Measurements from ENCODE around the gene MATR3.
A peak's percentile ranks its signal among the peaks of the same experiment; 100 is the strongest.

MATR3 gene

DNA sequence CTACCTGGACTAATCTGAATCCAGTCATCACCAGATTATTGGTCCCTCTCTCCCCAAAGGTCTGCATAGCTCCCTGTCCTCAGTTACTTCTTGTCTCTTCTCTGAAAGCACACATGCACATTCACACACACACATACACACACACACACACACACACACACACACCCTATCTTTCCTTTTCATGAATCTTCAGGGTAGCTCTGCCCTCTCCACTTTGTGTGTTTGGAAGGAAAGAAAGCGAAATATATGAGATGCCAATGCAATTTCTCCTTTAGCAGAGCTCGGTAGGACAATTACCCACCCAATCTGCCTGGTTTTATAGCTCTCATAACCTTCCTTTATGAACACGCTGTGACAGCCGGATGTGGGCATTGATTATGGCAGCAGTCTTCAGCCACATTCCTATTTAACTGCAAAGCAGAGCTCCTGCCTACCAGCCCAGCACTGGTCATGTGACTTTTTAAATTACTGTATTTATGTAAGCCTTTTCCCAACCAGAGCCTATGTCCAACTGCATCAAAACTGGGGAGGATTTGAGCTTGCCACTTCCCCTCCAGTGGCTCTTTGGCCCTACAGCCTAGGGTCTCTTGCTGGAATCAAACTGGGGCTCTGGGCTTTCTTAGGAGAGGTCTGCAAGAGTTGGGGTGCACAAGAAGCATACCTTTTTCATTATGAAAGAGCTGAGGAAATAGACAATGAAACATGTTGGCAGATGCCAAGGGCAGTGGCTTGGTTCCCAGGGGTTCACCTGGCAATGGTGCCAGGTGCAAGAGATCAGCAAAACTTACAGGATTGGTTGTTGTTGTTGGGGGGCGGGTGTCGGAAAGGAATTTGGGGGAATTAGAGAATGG is 20.8 kb upstream of the MATR3 start:
- Histone ChIP-seq H3K27ac (ENCODE audit: low read depth, low read length) (no peak overlapping the region), H2AFZ (ENCODE audit: low read depth, low read length, severe bottlenecking) (no peak overlapping the region), H4K20me1 (ENCODE audit: low read depth, low read length) (peaks cover 7% of the 10 kb centered on the region; the same call in 1 of the 2 replicates), H3K36me3 (ENCODE audit: low read length) (peaks cover 19% of the 10 kb centered on the region; the same call in 1 of the 2 replicates), H3K27me3 (ENCODE audit: low read length) (no peaks in the 10 kb centered on the region), H3K4me2 (ENCODE audit: low read depth, low read length, poor library complexity, severe bottlenecking) (peak overlapping the region; percentile 81), H3K4me3 (ENCODE audit: insufficient read depth, low read length, poor library complexity, severe bottlenecking) (no peak overlapping the region), H3K79me2 (ENCODE audit: insufficient read depth, low read length) (peaks cover 36% of the 10 kb centered on the region), H3K9me3 (ENCODE audit: insufficient read depth, low read length) (no peaks in the 10 kb centered on the region), H3K9ac (ENCODE audit: low read length) (no peak overlapping the region), H3F3A (ENCODE audit: insufficient read depth) (peaks cover 33% of the 10 kb centered on the region), H3K9me2 (replicated peaks; ENCODE audit: insufficient read depth, low read length) (no peaks in the 10 kb centered on the region)
- no peak for TF ChIP-seq EZH2phosphoT487 (conservative IDR thresholded peaks at IDR 0.05; ENCODE audit: low read length)
- TF ChIP-seq, protein P1, sequence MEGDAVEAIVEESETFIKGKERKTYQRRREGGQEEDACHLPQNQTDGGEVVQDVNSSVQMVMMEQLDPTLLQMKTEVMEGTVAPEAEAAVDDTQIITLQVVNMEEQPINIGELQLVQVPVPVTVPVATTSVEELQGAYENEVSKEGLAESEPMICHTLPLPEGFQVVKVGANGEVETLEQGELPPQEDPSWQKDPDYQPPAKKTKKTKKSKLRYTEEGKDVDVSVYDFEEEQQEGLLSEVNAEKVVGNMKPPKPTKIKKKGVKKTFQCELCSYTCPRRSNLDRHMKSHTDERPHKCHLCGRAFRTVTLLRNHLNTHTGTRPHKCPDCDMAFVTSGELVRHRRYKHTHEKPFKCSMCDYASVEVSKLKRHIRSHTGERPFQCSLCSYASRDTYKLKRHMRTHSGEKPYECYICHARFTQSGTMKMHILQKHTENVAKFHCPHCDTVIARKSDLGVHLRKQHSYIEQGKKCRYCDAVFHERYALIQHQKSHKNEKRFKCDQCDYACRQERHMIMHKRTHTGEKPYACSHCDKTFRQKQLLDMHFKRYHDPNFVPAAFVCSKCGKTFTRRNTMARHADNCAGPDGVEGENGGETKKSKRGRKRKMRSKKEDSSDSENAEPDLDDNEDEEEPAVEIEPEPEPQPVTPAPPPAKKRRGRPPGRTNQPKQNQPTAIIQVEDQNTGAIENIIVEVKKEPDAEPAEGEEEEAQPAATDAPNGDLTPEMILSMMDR (IDR thresholded peaks at IDR 0.05; ENCODE audit: insufficient read depth, low read length, poor library complexity, severe bottlenecking), result no peak

DNA sequence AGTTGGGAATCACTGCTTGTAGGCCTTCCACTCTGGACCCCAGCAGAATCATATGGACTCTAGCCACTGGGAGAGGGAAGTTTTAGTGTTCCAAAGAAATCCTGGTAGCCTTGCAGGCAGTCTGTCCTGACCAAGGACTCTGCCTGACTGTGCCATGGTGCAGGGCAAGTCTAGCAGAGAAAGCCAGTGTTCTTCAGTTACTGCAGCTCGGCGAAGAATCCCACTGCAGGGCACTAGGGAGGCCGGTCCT is 20.3 kb upstream of the MATR3 start:
- Histone ChIP-seq H3K79me2 (ENCODE audit: insufficient read depth, low read length) (peaks cover 36% of the 10 kb centered on the region), H3K9me2 (replicated peaks; ENCODE audit: insufficient read depth, low read length) (no peaks in the 10 kb centered on the region), H4K20me1 (ENCODE audit: low read depth, low read length) (peaks cover 9% of the 10 kb centered on the region; the same call in 1 of the 2 replicates), H3K4me3 (ENCODE audit: insufficient read depth, low read length, poor library complexity, severe bottlenecking) (peak overlapping the region; percentile 77), H2AFZ (ENCODE audit: low read depth, low read length, severe bottlenecking) (peak overlapping the region; percentile 88), H3K9ac (ENCODE audit: low read length) (peak overlapping the region; percentile 97), H3K27me3 (ENCODE audit: low read length) (no peaks in the 10 kb centered on the region), H3K36me3 (ENCODE audit: low read length) (peaks cover 20% of the 10 kb centered on the region; the same call in 1 of the 2 replicates), H3K4me2 (ENCODE audit: low read depth, low read length, poor library complexity, severe bottlenecking) (peak overlapping the region; percentile 81), H3F3A (ENCODE audit: insufficient read depth) (peaks cover 39% of the 10 kb centered on the region), H3K27ac (ENCODE audit: low read depth, low read length) (no peak overlapping the region), H3K9me3 (ENCODE audit: insufficient read depth, low read length) (no peaks in the 10 kb centered on the region)
- TF ChIP-seq EZH2phosphoT487 (conservative IDR thresholded peaks at IDR 0.05; ENCODE audit: low read length), result no peak
- TF ChIP-seq, protein P1 (IDR thresholded peaks at IDR 0.05; ENCODE audit: insufficient read depth, low read length, poor library complexity, severe bottlenecking), result no peak

DNA sequence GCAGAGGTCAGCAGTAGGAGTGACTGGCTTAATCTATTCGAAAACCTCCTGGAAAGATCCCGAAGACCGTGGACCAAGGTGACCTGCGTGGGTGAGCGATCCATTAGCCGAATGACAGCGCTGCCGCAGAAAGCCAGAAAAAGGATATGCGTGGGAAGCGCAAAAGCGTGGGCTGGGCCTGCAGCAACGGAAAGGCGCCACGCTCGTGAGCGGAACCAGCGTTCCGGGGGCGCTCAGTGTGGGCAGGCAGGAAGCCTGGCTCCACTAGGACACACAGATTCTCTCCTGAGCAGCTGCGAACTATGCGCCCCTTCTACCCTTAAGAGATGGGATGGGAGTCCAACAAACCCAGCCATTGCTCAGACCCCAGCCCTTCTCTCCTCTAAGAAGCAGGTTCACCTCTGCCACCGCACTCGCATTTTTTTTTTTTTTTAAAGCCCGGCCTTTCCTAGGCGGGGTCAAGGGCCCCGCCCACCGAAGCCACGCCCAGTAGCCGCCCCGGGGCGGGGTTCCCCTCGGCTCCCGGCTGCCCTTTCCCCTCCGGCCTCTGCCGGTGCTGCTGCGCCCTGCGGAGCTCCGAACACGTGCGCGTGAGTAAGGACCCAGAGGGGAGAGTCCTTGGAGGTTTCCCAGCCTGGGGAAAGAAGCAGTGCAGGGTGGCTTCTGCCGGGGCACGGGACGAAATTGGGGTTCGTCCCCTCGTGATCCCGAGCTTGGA is 19.8 kb upstream of the MATR3 start:
- Histone ChIP-seq H3K27ac (ENCODE audit: low read depth, low read length) (peak overlapping the region; percentile 73), H3K36me3 (ENCODE audit: low read length) (peaks cover 25% of the 10 kb centered on the region; the same call in 1 of the 2 replicates), H3K27me3 (ENCODE audit: low read length) (no peaks in the 10 kb centered on the region), H3K9ac (ENCODE audit: low read length) (peak overlapping the region; percentile 97), H3K4me2 (ENCODE audit: low read depth, low read length, poor library complexity, severe bottlenecking) (peak overlapping the region; percentile 81), H3K4me3 (ENCODE audit: insufficient read depth, low read length, poor library complexity, severe bottlenecking) (peak overlapping the region; percentile 77), H3F3A (ENCODE audit: insufficient read depth) (peaks cover 44% of the 10 kb centered on the region), H4K20me1 (ENCODE audit: low read depth, low read length) (peaks cover 14% of the 10 kb centered on the region; the same call in 1 of the 2 replicates), H3K9me3 (ENCODE audit: insufficient read depth, low read length) (no peaks in the 10 kb centered on the region), H3K79me2 (ENCODE audit: insufficient read depth, low read length) (peaks cover 41% of the 10 kb centered on the region), H3K9me2 (replicated peaks; ENCODE audit: insufficient read depth, low read length) (no peaks in the 10 kb centered on the region), H2AFZ (ENCODE audit: low read depth, low read length, severe bottlenecking) (peak overlapping the region; percentile 88)
- no peak for TF ChIP-seq EZH2phosphoT487 (conservative IDR thresholded peaks at IDR 0.05; ENCODE audit: low read length)
- TF ChIP-seq, protein P1 (IDR thresholded peaks at IDR 0.05; ENCODE audit: insufficient read depth, low read length, poor library complexity, severe bottlenecking), result no peak
